AG10803 (cell line): Measurements from ENCODE around the gene TMEM45A.

ENCODE experiments used
- DNase-seq: peaks from one replicate; pipeline ENCODE4 v3.0.0; 2010; ENCODE audit warnings: low read depth
- H3K4me3 ChIP-seq: 2 replicates; pipeline ENCODE4 v1.5.1; 2011; ENCODE audit warnings: mild to moderate bottlenecking, low read length, control low read depth
- TF ChIP-seq, protein P1 (sequence below): conservative IDR thresholded peaks from 2 replicates; pipeline ENCODE4 v1.5.1; 2011; ENCODE audit warnings: mild to moderate bottlenecking, low read length, control low read depth, inconsistent platforms

Gene TMEM45A

DNA sequence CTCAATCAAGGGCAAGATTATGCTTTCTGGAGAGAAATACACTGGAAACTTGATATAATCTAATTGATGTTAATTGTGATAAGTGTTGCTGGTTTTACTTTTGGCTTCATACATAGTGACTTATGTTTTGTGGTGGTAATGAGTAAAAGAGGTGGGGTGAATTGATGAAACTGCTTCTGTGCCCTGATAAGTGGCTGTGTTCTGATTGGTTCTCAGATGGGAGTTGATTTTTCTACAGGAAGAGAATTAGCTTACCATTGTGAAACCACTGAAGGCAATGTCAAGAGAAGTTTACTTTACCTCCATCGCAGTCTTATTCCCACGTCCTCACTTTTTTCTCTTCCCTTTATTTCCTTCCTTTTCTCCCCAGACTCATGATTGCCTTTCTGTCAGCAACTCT lies 23.8 kb downstream of the TMEM45A start:
- TF ChIP-seq, protein P1, sequence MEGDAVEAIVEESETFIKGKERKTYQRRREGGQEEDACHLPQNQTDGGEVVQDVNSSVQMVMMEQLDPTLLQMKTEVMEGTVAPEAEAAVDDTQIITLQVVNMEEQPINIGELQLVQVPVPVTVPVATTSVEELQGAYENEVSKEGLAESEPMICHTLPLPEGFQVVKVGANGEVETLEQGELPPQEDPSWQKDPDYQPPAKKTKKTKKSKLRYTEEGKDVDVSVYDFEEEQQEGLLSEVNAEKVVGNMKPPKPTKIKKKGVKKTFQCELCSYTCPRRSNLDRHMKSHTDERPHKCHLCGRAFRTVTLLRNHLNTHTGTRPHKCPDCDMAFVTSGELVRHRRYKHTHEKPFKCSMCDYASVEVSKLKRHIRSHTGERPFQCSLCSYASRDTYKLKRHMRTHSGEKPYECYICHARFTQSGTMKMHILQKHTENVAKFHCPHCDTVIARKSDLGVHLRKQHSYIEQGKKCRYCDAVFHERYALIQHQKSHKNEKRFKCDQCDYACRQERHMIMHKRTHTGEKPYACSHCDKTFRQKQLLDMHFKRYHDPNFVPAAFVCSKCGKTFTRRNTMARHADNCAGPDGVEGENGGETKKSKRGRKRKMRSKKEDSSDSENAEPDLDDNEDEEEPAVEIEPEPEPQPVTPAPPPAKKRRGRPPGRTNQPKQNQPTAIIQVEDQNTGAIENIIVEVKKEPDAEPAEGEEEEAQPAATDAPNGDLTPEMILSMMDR, result no peak
- DNase-seq, result no peak
- no peak overlapping the region for H3K4me3 ChIP-seq

DNA sequence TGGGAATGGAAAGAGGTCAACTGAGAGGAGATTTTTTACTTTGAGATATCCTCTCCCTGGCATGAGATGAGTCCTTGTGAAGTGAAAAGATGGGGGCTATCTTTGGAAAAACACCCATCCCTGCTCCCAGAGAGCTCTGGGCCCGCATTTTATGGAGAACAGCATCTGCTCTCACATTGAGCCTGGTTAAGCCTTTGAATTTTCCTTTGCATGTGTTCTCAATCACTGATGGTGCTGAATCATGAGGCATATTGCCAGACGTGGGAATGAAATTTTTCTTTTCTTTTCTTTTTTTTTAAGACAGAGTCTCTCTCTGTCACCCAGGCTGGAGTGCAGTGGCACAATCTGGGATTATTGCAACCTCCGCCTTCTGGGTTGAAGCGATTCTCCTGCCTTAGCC lies 24.4 kb downstream of the TMEM45A start:
- H3K4me3 ChIP-seq, result no peak overlapping the region
- TF ChIP-seq, protein P1, result no peak
- DNase-seq, result peak; percentile 84

DNA sequence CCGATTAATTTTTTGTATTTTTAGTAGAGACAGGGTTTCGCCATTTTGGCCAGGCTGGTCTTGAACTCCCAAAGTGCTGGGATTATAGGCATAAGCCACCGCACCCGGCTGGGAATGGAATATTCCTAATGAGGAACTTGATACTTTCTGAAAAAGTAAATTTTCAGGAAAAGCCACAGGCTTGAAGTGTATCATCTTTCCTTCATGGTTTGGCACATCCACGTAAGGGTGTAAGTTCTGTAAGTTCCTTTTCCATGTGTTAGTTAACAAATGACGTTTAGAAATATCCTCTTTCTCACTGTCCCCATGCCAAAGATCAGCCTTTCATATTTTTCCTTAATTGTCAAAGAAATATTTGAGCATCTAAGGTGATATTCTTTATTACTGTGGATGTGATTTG lies 24.9 kb downstream of the TMEM45A start:
- TF ChIP-seq, protein P1, result no peak
- DNase-seq, result peak; percentile 39
- H3K4me3 ChIP-seq, result no peak overlapping the region

DNA sequence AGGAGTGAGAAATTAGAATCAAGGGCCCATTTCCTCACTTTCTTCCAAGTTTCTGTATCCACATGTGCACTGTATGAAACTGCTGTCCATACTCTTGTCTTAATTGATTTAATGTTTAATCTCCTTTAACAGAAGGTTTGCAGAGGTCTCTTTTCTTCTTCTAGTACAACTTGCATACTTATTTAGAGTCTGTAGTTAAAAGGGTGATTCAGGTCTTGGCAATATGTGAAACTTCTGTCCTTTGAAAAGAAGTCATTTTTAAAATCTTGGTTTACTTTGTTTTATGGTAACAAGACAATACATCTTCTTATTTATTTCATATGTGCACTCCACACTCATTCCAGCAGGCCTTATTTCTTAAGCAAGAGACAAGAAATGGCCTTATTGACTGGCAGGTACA lies 25.8 kb downstream of the TMEM45A start:
- TF ChIP-seq, protein P1, result no peak
- H3K4me3 ChIP-seq, result no peak overlapping the region
- peak; percentile 60 for DNase-seq

DNA sequence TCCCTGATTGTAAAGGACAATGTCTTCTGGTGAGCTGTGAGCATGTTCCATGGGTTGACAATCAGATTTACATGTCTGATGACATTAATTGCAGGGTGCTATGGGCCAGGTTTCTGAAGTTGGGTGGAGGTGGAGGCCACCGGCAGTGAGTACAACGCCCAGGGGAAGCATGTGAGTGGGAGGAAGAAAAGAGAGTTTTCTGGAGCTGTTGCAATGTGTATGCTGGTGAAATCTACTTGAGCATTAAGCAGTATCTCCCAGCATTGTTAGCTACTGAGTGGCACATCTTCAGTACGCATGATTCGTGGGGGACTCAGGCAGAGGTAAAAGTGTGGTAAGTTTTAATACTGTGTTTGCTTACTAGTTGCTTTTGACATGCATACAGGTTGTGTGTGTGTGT lies 26.6 kb downstream of the TMEM45A start:
- TF ChIP-seq, protein P1, result no peak
- no peak overlapping the region for H3K4me3 ChIP-seq
- peak; percentile 53 for DNase-seq

DNA sequence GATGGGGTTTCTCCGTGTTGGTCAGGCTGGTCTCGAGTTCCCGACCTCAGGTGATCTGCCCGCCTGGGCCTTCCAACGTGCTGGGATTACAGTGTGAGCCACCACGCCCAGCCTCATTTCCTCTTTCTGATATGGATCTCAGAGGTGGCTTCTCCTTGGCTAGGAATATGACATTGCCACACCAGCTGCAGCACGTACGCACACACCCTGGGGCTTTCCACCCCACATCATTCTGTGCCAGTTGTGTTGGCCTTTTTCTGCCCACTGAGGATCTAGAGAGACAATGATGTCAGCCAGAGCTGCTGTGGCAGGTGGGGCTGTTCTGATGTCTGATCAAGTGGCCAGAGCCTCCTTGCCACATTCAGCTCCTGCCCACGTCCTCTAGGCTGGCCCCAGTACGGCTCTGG lies 29.0 kb downstream of the TMEM45A start:
- no peak for DNase-seq
- H3K4me3 ChIP-seq, result no peak overlapping the region

DNA sequence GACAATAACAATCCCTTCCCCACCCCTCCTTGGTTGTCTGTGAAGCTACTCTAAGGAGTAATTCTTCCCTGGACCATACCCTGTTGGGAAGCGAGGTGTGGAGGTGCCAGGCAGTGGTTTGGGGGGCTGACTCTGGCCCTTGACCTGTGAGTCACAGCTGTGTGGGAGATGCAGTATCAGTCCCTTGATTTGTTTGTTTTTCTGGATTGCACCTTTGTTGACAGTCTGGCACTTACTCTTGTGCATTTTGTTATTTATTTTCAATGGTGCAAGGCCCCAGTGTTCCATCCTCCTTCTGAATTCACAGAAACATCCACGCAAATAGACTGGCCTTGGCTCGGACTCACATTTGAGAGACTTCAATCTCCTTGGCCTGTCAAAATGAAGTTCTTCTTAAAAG lies 29.7 kb downstream of the TMEM45A start:
- H3K4me3 ChIP-seq, result no peak overlapping the region
- TF ChIP-seq, protein P1, result no peak

More for the DNA sequence above, 29.0 kb downstream of the TMEM45A start:
- TF ChIP-seq, protein P1, result no peak

More for the DNA sequence above, 29.7 kb downstream of the TMEM45A start:
- DNase-seq, result no peak
